Measurements from ENCODE around the gene ETNK1.
"Not testable (repeated sequence)": the region's sequence is repeated elsewhere in the genome, so short reads cannot be mapped to it uniquely, and the experiment has no call there.

ETNK1 gene

GRCh38 chr12:22687361-22688076 lies 62.5 kb downstream of the ETNK1 start:
- H3K79me2 ChIP-seq = no peaks in the 10 kb centered on the region
- no peak overlapping the region for H3K27ac ChIP-seq

DNA sequence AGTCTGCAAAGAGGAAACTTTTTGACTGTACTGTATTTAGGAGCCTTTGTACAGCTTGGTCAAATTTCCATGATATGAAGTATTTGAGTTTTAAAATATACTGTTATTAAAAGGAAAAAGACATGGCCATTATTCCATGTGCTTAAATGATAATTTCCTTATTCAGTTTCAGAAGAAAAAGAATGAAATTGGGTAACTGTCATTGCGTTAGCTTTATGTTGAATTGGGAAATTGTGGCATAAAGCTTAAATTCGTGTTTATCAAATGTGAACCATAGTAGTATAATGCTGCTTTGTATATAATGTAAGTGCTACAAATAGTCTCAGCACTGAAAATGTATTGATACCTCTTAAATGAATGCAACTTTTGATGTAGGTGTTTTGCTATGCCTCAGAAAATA lies 64.9 kb downstream of the ETNK1 start:
- no peaks in the 10 kb centered on the region for H3K79me2 ChIP-seq
- H3K9me3 ChIP-seq (ENCODE audit: control insufficient read depth, low read length) = no peaks in the 10 kb centered on the region
- no peak for TF ChIP-seq CTCF (IDR thresholded peaks at IDR 0.05)
- H3K4me1 ChIP-seq = no peaks in the 10 kb centered on the region
- H2AFZ ChIP-seq = no peak overlapping the region
- no peak overlapping the region for H3K27ac ChIP-seq
- H3K4me3 ChIP-seq (ENCODE audit: low read depth, low read length) = no peak overlapping the region
- H3K36me3 ChIP-seq (ENCODE audit: control insufficient read depth, insufficient read depth, low read length) = no peaks in the 10 kb centered on the region
- H3K9ac ChIP-seq = no peak overlapping the region
- H3K27me3 ChIP-seq (ENCODE audit: control insufficient read depth, insufficient read depth, low read length) = no peaks in the 10 kb centered on the region
- no peak overlapping the region for H3K4me2 ChIP-seq (ENCODE audit: low read length)

More at GRCh38 chr12:22687361-22688076, 62.5 kb downstream of the ETNK1 start:
- TF ChIP-seq CTCF (IDR thresholded peaks at IDR 0.05) = no peak
- no peak overlapping the region for H3K4me3 ChIP-seq (ENCODE audit: low read depth, low read length)
- no peaks in the 10 kb centered on the region for H3K27me3 ChIP-seq (ENCODE audit: control insufficient read depth, insufficient read depth, low read length)
- H3K9me3 ChIP-seq (ENCODE audit: control insufficient read depth, low read length) = no peaks in the 10 kb centered on the region
- H3K4me2 ChIP-seq (ENCODE audit: low read length) = no peak overlapping the region
- H3K4me1 ChIP-seq = no peaks in the 10 kb centered on the region
- H3K36me3 ChIP-seq (ENCODE audit: control insufficient read depth, insufficient read depth, low read length) = no peaks in the 10 kb centered on the region
- H3K9ac ChIP-seq = no peak overlapping the region
- H2AFZ ChIP-seq = no peak overlapping the region

- Histone ChIP-seq H3K4me3 (ENCODE audit: low read depth, low read length) (no peak overlapping the region), H2AFZ (no peak overlapping the region), H3K79me2 (no peaks in the 10 kb centered on the region), H3K36me3 (ENCODE audit: control insufficient read depth, insufficient read depth, low read length) (no peaks in the 10 kb centered on the region), H3K27ac (no peak overlapping the region), H3K4me2 (ENCODE audit: low read length) (no peak overlapping the region), H3K4me1 (no peaks in the 10 kb centered on the region), H3K9ac (no peak overlapping the region), H3K9me3 (ENCODE audit: control insufficient read depth, low read length) (no peaks in the 10 kb centered on the region), H3K27me3 (ENCODE audit: control insufficient read depth, insufficient read depth, low read length) (no peaks in the 10 kb centered on the region)
- no peak for TF ChIP-seq CTCF (IDR thresholded peaks at IDR 0.05)
Observed at GRCh38 chr12:22691319-22691718, 66.3 kb downstream of the ETNK1 start.

DNA sequence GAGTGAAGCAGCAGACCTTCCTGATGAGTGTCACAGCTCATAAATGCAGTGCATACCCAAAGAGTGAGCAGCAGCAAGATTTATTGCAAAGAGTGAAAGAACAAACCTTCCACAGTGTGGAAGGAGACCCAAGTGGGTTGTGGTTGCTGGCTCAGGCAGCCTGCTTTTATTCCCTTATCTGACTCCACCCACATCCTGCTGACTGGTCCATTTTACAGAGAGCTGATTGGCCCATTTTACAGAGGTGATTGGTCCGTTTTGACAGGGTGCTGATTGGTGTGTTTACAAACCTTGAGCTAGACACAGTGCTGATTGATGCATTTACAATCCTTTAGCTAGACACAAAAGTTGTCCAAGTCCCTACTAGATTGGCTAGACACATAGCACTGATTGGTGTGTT lies 67.5 kb downstream of the ETNK1 start:
- H3K36me3 ChIP-seq (ENCODE audit: control insufficient read depth, insufficient read depth, low read length); H3K79me2 ChIP-seq; H3K9ac ChIP-seq; H3K4me3 ChIP-seq (ENCODE audit: low read depth, low read length); H3K4me2 ChIP-seq (ENCODE audit: low read length); H3K4me1 ChIP-seq; H3K27ac ChIP-seq; H3K27me3 ChIP-seq (ENCODE audit: control insufficient read depth, insufficient read depth, low read length); H2AFZ ChIP-seq; H3K9me3 ChIP-seq (ENCODE audit: control insufficient read depth, low read length): not testable (repeated sequence)

DNA sequence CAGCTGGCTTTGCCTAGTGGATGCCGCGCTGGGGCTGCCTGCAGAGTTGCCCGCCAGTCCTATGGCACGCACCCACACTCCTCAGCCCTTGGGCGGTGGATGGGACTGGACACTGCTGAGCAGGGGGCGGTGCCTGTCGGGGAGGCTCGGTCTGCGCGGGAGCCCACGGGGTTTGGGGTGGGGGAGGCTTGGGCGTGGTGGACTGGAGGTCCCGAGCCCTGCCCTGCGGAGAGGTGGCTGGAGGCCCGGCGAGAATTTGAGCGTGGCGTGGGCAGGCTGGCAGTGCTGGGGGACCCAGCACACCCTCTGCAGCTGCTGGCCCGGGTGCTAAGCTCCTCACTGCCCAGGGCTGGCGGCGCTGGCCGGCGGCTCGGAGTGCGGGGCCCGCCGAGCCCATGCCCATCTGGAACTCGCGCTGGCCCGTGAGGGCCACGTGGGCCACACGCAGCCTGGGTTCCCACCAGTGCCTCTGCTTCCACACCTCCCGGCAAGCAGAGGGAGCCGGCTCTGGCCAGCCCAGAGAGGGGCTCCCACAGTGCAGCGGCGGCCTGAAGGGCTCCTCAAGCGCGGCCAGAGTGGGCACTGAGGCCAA lies 68.1 kb downstream of the ETNK1 start:
- Histone ChIP-seq H3K4me2 (ENCODE audit: low read length) (no peak overlapping the region), H2AFZ (no peak overlapping the region), H3K4me3 (ENCODE audit: low read depth, low read length) (no peak overlapping the region), H3K9ac (no peak overlapping the region), H3K27me3 (ENCODE audit: control insufficient read depth, insufficient read depth, low read length) (no peaks in the 10 kb centered on the region), H3K4me1 (no peaks in the 10 kb centered on the region), H3K9me3 (ENCODE audit: control insufficient read depth, low read length) (no peaks in the 10 kb centered on the region), H3K79me2 (no peaks in the 10 kb centered on the region), H3K27ac (no peak overlapping the region), H3K36me3 (ENCODE audit: control insufficient read depth, insufficient read depth, low read length) (no peaks in the 10 kb centered on the region)
- TF ChIP-seq CTCF (IDR thresholded peaks at IDR 0.05) = no peak

Data from parathyroid adenoma (tissue), 2 donors.